BJ (cell line): ENCODE data around the gene ESYT3. TPM values are rescaled to one million over a fixed set of nuclear protein-coding genes. Genes with fewer than 3 reads are reported as not detected.

Experiments used
- CTCF ChIA-PET: fragments of 350-600 bp; formaldehyde crosslinking; extraction: SDS; loops from one replicate; lab custom pipeline; 2021; ENCODE audit warnings: antibody characterized with exemption, inconsistent platforms; lab: Yijun Ruan, JAX
- POLR2A ChIA-PET: fragments of 300-600 bp; sonication (Branson Sonifier 250); formaldehyde crosslinking; extraction: SDS; loops from one replicate; lab custom pipeline; 2021; ENCODE audit warnings: antibody characterized with exemption; lab: Charles Lee
- DNase-seq: peaks from one replicate; pipeline ENCODE4 v3.0.0-alpha.2; 2011; ENCODE audit warnings: low read depth
- H3K27me3 ChIP-seq: 2 replicates; pipeline ENCODE4 v1.6.0; 2011; ENCODE audit warnings: low read length; ENCODE audit not compliant: control insufficient read depth, insufficient read depth
- H3K36me3 ChIP-seq: 2 replicates; pipeline ENCODE4 v1.5.1; 2011; ENCODE audit warnings: low read length; ENCODE audit not compliant: control insufficient read depth, insufficient read depth
- H3K4me3 ChIP-seq: 2 replicates; pipeline ENCODE4 v1.5.1; 2011; ENCODE audit warnings: low read depth, mild to moderate bottlenecking, control low read depth, low read length
- polyA minus RNA-seq: library from RNA; depleted of rRNA, polyadenylated mRNA; stranded (reverse); fragments of >200 nt; gene quantifications from 2 replicates; pipeline ENCODE4 v1.2.3, GENCODE V29; 2011; rRNA and poly(A)+ RNA removed
- polyA plus RNA-seq: library from polyadenylated mRNA; depleted of rRNA; stranded (reverse); fragments of >200 nt; gene quantifications from 2 replicates; pipeline ENCODE4 v1.2.3, GENCODE V29; 2011; rRNA removed
- TF ChIP-seq, protein P1 (sequence below): IDR thresholded peaks from 2 replicates; pipeline ENCODE4 v1.5.1; 2011; ENCODE audit warnings: low read depth, mild to moderate bottlenecking, control low read depth, inconsistent platforms, low read length, moderate library complexity; ENCODE audit not compliant: insufficient read depth

Gene ESYT3
- polyA plus RNA-seq (0.09 TPM in 2 replicates), polyA minus RNA-seq (0.05 and 0.09 TPM in 2 replicates)

GRCh38 chr3:138434276-138434874 lies at the start of gene ESYT3:
TSS of gene ESYT3 (plus strand) at chr3:138434616. CDS start at chr3:138434799, 183 bp downstream.
- H3K4me3 ChIP-seq = peak within 1 kb of the TSS; percentile 44
- H3K27me3 ChIP-seq = peaks cover 24% of the 10 kb centered on the region
- DNase-seq = no peak
- TF ChIP-seq, protein P1, sequence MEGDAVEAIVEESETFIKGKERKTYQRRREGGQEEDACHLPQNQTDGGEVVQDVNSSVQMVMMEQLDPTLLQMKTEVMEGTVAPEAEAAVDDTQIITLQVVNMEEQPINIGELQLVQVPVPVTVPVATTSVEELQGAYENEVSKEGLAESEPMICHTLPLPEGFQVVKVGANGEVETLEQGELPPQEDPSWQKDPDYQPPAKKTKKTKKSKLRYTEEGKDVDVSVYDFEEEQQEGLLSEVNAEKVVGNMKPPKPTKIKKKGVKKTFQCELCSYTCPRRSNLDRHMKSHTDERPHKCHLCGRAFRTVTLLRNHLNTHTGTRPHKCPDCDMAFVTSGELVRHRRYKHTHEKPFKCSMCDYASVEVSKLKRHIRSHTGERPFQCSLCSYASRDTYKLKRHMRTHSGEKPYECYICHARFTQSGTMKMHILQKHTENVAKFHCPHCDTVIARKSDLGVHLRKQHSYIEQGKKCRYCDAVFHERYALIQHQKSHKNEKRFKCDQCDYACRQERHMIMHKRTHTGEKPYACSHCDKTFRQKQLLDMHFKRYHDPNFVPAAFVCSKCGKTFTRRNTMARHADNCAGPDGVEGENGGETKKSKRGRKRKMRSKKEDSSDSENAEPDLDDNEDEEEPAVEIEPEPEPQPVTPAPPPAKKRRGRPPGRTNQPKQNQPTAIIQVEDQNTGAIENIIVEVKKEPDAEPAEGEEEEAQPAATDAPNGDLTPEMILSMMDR = no peak
- CTCF ChIA-PET = interaction anchor here (0.9 to 4.5 kb wide), 6 partner anchors 15 to 489 kb away, joined by 3 to 16 read pairs (median 8); no protein-coding TSS in a partner anchor
- POLR2A ChIA-PET = no interaction called here
- H3K36me3 ChIP-seq = no peaks in the 10 kb centered on the region

DNA sequence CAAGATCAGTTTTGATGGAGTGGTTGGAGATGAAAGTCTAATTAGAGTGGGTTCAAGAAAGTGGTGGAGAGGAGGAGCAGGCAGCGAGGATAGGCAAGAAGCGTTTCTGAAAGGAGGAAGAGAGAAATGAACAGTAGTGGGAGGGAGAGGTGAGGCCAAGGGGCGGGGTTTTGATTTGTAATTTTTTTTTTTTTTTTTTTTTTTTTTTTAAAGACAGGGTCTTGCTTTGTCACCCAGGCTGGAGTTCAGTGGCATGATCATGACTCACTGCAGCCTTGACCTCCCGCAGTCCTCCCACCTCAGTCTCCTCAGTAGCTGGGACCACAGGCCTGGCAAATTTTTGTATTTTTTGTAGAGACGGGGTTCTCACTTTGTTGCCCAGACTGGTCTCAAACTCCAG lies 49.4 kb upstream of the ESYT3 start:
- Histone ChIP-seq H3K4me3 (no peak overlapping the region), H3K36me3 (no peaks in the 10 kb centered on the region), H3K27me3 (no peaks in the 10 kb centered on the region)
- DNase-seq = no peak
- TF ChIP-seq, protein P1 = no peak
- POLR2A ChIA-PET = no interaction called here
- CTCF ChIA-PET = interaction anchor here (0.6 kb wide), 1 partner anchor 712 kb away, joined by 3 read pairs; no protein-coding TSS in a partner anchor

- no peak overlapping the region for H3K4me3 ChIP-seq
- CTCF ChIA-PET = interaction anchor here (0.6 to 1.0 kb wide), 2 partner anchors 17 to 591 kb away, joined by 3 read pairs; no protein-coding TSS in a partner anchor
- no peak for DNase-seq
- POLR2A ChIA-PET = no interaction called here
- TF ChIP-seq, protein P1 = no peak
- H3K36me3 ChIP-seq = no peaks in the 10 kb centered on the region; the same call in 1 of the 2 replicates
- H3K27me3 ChIP-seq = no peaks in the 10 kb centered on the region
Observed at GRCh38 chr3:138389144-138389601, 45.2 kb upstream of the ESYT3 start.

DNA sequence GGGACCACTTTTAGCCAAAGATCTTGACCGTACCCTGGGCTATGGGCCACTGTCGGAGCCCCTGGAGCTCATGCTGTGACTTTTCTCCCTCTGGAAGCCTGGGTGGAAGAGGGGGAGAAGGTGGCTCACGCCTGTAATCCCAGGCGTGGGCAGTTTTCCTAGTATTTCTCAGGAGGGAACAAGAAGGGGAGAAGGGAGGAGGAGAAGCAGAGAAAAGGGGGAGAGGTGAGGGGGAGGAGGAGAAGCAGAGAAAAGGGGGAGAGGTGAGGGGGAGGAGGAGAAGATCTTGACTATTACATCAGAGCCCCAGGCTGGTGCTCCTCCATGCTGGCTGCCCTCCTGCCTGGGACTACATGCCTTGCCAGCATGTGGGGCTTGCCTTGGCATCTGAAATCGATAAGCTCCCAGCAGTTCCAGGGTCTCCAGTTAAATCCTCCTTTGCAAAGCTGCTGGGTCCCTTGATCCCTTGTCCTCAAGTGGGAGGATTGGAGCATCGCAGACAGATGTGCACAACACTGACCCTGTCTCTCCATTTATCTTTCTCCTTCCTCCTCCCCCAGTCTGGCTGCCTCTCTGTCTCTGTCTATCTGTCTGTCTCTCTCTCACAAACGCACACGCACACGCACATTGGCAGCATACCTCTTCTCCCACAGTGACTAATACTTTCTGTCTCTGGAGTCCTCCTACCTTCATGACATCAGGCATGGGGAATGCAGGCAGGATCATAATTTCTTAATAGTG lies 44.4 kb upstream of the ESYT3 start:
- Histone ChIP-seq H3K27me3 (no peaks in the 10 kb centered on the region), H3K4me3 (no peak overlapping the region), H3K36me3 (no peaks in the 10 kb centered on the region; the same call in 1 of the 2 replicates)
- ChIA-PET CTCF (interaction anchor here (0.6 to 1.7 kb wide), 7 partner anchors 16 to 898 kb away, joined by 3 to 7 read pairs (median 3); partner anchors contain the start of gene NME9), POLR2A (interaction anchor here (1.2 kb wide), 1 partner anchor 40 kb away, joined by 5 read pairs; no protein-coding TSS in a partner anchor)
- TF ChIP-seq, protein P1 = no peak
- DNase-seq = peak; percentile 87

GRCh38 chr3:138390582-138390932 lies 43.9 kb upstream of the ESYT3 start:
- POLR2A ChIA-PET = interaction anchor here (1.2 kb wide), 1 partner anchor 40 kb away, joined by 5 read pairs; no protein-coding TSS in a partner anchor

More at GRCh38 chr3:138390582-138390932, 43.9 kb upstream of the ESYT3 start:
- CTCF ChIA-PET = interaction anchor here (1.4 to 1.7 kb wide), 3 partner anchors 27 to 61 kb away, joined by 3 to 7 read pairs (median 6); partner anchors contain the start of gene NME9
- Histone ChIP-seq H3K27me3 (no peaks in the 10 kb centered on the region), H3K36me3 (no peaks in the 10 kb centered on the region; the same call in 1 of the 2 replicates), H3K4me3 (no peak overlapping the region)
- no peak for DNase-seq
- TF ChIP-seq, protein P1 = no peak
